ENCODE data around the gene RAB37. TPM values are rescaled to one million over a fixed set of nuclear protein-coding genes. Genes with fewer than 3 reads are reported as not detected.
A peak's percentile ranks its signal among the peaks of the same experiment; 100 is the strongest.

RAB37 gene
- total and polyA plus RNA-seq, 9 of the 15 experiments (the other 6 are each of a cell fraction or from before 2014, with no cell fraction given), result 0.03 to 0.27 (median 0.11) TPM; not detected in 4

GRCh38 chr17:74744714-74745547 is 7.9 kb downstream of the RAB37 start (continued):
- TF ChIP-seq CHD4 (IDR thresholded peaks at IDR 0.05; ENCODE audit: insufficient read depth, insufficient replicate concordance, low read depth, low read length, poor library complexity, severe bottlenecking) (no peak), HIVEP1 (CRISPR knock-in tag; IDR thresholded peaks at IDR 0.05) (no peak), BCL6 (CRISPR knock-in tag; IDR thresholded peaks at IDR 0.05) (no peak), NONO (IDR thresholded peaks at IDR 0.05; ENCODE audit: low read depth in 2 of 2, low read length in 1 of 2) (peak in 1 of 2 experiments; percentile 40; a peak in 1 of 4 replicates), CEBPG (CRISPR knock-in tag; IDR thresholded peaks at IDR 0.05) (no peak), CEBPG (tag; conservative IDR thresholded peaks at IDR 0.05 in 1 of 2, IDR thresholded peaks at IDR 0.05 in 1 of 2) (no peak), CSDE1 (IDR thresholded peaks at IDR 0.05) (no peak; a peak in 1 of 4 replicates), MAX (CRISPR knock-in tag; IDR thresholded peaks at IDR 0.05) (no peak), PCBP2 (IDR thresholded peaks at IDR 0.05; ENCODE audit: low read depth, low read length, poor library complexity, severe bottlenecking) (no peak), MCM2 (IDR thresholded peaks at IDR 0.05; ENCODE audit: low read depth) (no peak), RB1 (IDR thresholded peaks at IDR 0.05; ENCODE audit: low read depth) (peak; percentile 88), CHD2 (IDR thresholded peaks at IDR 0.05; ENCODE audit: low read depth, low read length) (no peak), TAF15 (IDR thresholded peaks at IDR 0.05; ENCODE audit: low read depth, low read length) (no peak), NCOA2 (IDR thresholded peaks at IDR 0.05; ENCODE audit: partially characterized antibody in 2 of 2) (no peak), C11orf30 (IDR thresholded peaks at IDR 0.05; ENCODE audit: low read depth) (no peak), GATAD2B (IDR thresholded peaks at IDR 0.05; ENCODE audit: borderline replicate concordance) (no peak; the same call in 1 of the 2 replicates), HSF4 (CRISPR knock-in tag; IDR thresholded peaks at IDR 0.05; ENCODE audit: borderline replicate concordance) (no peak), MEF2A (IDR thresholded peaks at IDR 0.05; ENCODE audit: control insufficient read depth, low read depth, low read length) (no peak), ELK3 (CRISPR knock-in tag; IDR thresholded peaks at IDR 0.05) (no peak), NFYB (IDR thresholded peaks at IDR 0.05; ENCODE audit: extremely low read depth, insufficient read length) (no peak), BDP1 (IDR thresholded peaks at IDR 0.05; ENCODE audit: insufficient read depth, insufficient read length) (no peak)
- TF ChIP-seq, protein P1, sequence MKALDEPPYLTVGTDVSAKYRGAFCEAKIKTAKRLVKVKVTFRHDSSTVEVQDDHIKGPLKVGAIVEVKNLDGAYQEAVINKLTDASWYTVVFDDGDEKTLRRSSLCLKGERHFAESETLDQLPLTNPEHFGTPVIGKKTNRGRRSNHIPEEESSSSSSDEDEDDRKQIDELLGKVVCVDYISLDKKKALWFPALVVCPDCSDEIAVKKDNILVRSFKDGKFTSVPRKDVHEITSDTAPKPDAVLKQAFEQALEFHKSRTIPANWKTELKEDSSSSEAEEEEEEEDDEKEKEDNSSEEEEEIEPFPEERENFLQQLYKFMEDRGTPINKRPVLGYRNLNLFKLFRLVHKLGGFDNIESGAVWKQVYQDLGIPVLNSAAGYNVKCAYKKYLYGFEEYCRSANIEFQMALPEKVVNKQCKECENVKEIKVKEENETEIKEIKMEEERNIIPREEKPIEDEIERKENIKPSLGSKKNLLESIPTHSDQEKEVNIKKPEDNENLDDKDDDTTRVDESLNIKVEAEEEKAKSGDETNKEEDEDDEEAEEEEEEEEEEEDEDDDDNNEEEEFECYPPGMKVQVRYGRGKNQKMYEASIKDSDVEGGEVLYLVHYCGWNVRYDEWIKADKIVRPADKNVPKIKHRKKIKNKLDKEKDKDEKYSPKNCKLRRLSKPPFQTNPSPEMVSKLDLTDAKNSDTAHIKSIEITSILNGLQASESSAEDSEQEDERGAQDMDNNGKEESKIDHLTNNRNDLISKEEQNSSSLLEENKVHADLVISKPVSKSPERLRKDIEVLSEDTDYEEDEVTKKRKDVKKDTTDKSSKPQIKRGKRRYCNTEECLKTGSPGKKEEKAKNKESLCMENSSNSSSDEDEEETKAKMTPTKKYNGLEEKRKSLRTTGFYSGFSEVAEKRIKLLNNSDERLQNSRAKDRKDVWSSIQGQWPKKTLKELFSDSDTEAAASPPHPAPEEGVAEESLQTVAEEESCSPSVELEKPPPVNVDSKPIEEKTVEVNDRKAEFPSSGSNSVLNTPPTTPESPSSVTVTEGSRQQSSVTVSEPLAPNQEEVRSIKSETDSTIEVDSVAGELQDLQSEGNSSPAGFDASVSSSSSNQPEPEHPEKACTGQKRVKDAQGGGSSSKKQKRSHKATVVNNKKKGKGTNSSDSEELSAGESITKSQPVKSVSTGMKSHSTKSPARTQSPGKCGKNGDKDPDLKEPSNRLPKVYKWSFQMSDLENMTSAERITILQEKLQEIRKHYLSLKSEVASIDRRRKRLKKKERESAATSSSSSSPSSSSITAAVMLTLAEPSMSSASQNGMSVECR (CRISPR knock-in tag; IDR thresholded peaks at IDR 0.05), result 0 out of 2 replicates have a peak, but pooled peaks have one; percentile 49

Measured in K562 (cell line).